CD4-positive, alpha-beta T cell treated with Interleukin-6 for 4 hours (primary cell): ENCODE measurements around the gene EIF5B.
"Not testable (repeated sequence)": the region's sequence is repeated elsewhere in the genome, so short reads cannot be mapped to it uniquely, and the experiment has no call there.

Experiments
- DNase-seq: peaks from one replicate; pipeline ENCODE4 v3.0.0-alpha.2; 2020; ENCODE audit warnings: mixed read lengths

Gene EIF5B

DNA sequence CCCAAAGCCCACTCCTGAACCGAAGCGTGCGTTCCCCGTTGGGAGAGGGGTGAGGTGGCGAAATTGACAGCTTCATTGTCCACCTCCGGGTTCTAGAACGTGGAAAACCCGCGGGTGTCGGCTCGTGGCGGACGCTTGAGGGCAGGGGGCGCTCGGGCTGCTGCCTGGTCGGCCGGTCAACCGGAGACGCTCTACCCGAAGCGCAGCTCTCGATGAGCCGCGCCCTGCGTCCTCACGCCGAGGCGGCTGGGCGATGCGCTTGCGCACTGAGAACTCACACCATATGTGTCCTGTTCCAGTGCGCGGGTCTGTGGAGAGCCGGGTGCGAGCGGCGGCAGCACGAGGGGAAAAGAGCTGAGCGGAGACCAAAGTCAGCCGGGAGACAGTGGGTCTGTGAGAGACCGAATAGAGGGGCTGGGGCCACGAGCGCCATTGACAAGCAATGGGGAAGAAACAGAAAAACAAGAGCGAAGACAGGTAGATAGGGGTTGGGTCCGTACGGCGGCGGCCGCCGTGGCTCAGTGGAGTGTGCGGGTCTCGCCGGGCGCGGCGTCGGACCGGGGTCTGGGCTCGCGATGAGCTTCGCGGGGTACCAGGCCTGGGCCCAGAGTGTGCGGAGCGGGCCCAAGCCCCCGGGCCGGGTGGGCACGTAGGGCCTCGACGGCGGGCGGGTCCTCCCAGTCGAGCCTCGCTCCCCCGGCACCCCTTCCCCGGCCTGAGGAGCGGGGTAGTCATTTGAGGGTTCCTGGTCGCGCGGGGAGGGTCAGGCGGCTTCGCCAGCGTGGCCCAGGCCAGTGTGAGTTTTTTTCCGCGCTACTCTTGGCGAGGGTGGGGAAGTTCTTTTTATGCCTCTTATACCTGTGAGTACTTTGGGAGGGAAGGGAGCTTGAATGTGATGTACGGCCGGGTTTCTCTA lies at the start of gene EIF5B:
Gene EIF5B (plus strand): TSS at position 277 of the 916 bp plus-strand sequence. CDS start 166 bp downstream, at position 443.
- DNase-seq: peak; percentile 96

- no peak for DNase-seq
Measured at GRCh38 chr2:99297994-99298393, 39.2 kb upstream of the EIF5B start.

GRCh38 chr2:99299580-99299979 lies 37.6 kb upstream of the EIF5B start:
- no peak for DNase-seq

DNA sequence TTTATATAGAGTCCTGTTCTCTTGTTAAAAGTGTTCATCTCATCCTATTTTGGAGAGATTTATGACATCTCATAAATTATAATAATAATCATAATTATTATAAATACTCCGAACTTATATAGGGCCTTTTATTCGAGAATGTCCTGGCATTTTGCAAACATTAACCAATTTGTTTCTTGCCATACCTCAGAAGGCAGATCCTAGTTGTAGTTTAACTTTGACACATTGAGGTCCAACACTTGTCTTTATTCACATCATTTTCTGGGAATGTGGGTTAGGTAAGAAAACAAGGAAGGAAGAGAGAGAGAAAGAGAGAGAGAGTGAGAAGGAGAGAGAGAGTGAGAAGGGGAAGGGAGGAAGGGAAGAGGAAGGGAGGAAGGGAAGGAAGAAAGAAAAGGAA lies 36.1 kb upstream of the EIF5B start, which contains the start of gene LYG1:
Gene LYG1 (minus strand): TSS at position 101 of the 400 bp plus-strand sequence. CDS start 5,527 bp downstream, outside the sequence.
- DNase-seq: not testable (repeated sequence)

DNA sequence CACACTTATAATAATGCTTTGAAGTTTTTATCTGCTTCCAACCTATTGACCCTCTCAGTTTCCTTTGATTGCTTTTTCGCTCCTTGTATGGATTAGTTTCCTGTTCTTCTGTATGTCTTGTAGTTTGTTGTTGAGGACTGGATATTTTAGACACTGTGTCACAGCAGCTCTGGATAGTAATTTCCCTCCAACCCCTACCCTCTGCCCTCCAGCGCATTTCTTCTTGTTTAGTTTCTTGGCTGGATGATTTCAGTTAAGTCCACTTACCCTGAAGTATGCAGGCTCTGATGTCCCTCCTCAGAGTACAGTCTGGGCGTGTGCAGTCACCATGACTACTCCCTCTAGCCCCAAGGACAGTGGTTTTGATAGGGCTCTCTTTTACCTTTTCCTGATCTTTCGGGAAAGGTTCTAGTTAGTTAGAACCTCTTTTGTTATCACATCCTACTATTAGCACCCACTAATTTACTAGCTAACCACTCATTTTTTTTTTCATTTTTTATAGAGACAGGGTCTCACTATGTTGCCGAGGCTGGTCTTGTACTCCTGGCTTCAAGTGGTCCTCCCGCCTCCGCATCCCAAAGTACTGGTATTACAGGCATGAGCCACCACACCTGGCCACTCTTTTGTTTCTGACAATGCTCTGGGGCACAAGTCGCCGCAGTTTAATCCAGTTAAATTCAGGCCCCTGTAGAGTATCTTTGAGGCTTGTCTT lies 19.9 kb upstream of the EIF5B start:
- DNase-seq: no peak

DNA sequence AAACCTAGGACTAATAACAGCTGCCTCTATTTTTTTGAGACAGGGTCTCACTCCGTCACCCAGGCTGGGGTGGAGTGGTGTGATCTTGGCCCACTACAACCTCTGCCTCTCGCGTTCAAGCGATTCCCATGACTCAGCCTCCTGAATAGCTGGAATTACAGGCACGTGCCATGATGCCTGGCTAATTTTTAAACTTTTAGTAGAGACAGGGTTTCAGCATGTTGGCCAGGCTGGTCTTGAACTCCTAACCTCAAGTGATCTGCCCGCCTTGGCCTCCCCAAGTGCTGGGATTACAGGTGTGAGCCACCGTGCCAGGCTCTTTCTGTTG lies 19.4 kb upstream of the EIF5B start:
- not testable (repeated sequence) for DNase-seq

- no peak for DNase-seq
Measured at GRCh38 chr2:99325384-99325783, 11.8 kb upstream of the EIF5B start.

GRCh38 chr2:99335911-99336803 lies 1.0 kb upstream of the EIF5B start, which contains the start of gene TXNDC9:
Gene TXNDC9, minus strand, starts transcription at chr2:99336333. Its CDS starts 3,123 bp downstream, at chr2:99333210.
- DNase-seq: peak; percentile 98

DNA sequence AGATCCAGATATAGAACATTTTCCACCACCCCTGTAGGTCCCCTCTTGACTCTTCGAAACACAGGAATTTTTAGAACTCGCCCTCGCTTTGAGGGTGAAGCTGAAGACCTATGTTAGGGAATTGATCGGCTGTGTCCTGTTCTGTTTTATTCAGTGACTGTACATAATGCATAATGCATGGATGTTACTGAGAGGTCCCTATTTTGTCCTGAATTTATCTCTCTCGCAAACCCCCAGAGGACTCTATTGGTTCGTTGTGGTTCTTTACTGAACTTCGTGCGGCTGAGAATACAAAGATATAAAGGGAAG lies 431 bp upstream of the EIF5B start:
- no peak for DNase-seq

DNA sequence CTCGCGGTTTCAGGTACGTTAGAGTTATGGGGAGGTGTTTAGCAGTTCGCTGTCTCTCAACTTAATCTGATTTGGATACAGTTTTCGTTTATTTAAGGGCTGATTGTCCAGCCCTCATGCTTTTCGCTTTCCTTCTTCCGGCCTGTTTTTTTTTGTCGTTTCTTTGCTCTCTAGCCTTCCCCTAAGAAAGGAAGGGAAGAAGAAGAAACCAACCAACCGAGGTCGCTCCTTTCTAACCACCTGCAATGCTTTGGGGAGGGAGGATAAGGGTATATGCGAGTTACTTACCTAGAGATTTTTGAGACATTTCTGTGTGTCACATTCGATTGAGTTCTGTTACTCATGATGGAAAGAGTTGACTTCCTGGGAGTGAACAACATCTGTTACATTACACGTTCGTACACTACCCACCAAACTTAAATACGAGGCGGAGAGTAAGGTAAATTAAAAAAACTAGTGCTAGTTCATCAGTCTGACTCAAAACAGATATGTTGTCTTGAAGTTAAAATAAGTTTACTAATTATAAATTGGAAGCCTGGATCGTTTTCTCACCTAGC lies 918 bp downstream of the EIF5B start:
- DNase-seq: no peak

DNA sequence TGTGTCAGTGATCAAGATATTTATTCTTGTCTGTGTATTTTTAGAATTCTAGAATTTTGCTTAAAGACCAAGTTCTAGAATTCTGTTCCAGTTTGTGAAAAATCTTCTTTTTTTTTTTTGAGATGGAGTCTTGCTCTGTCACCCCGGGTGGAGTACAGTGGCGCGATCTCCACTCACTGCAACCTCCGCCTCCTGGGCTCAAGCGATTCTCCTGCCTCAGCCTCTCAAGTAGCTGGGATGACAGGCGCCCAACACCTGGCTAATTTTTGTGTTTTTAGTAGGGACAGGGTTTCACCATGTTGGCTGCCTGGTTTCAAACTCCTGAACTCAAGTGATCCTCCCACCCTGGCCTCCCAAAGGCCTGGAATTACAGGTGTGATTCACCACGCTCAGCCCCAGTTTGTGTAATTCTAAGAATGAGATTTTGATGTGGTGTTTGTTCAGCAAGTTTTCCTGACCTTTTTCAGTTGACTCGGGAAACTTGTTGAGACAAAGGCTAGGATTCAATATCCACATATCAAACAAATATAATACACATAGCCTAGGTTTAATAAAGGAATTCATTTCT lies 3.6 kb downstream of the EIF5B start:
- no peak for DNase-seq

DNA sequence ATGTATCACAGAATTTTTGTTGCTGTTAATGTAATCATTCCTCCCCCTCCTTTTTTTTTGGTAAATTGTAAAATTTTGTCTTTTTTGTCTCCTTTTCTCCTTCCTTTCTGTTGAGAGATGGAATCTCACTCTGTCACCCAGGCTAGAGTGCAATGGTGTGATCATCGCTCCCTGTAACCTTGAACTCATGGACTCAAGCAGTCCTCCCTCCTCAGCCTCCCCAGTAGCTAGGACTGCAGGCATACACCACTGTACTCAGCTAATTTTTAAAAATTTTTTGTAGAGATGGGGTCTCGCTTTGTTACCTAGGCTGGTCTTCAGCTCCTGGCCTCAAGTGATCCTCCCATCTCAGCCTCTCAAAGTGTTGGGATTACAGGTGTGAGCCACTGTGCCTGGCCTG lies 5.3 kb downstream of the EIF5B start:
- no peak for DNase-seq

GRCh38 chr2:99345446-99345845 lies 8.3 kb downstream of the EIF5B start:
- not testable (repeated sequence) for DNase-seq

GRCh38 chr2:99346218-99346617 lies 9.0 kb downstream of the EIF5B start:
- DNase-seq: no peak

DNA sequence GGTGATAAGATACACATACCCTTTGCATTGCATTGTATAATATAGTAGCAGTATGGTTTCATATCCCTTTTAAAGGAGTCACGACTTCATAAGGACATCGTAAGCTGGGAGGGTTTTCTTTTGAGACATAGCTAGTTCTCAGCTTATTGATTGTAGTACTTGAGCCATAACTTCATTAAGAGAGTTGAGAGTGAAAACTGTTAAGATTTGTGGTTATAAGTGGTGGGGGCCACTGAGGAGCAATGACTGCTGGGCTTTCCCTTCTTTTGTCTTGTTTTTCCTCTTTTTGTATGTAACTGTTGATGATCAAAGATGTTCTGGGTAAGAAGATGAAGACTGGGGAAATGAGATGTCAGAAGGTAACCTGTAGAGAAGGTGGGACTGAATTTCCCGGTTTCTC lies 11.0 kb downstream of the EIF5B start:
- no peak for DNase-seq

- no peak for DNase-seq
Measured at GRCh38 chr2:99350194-99350593, 13.0 kb downstream of the EIF5B start.

DNA sequence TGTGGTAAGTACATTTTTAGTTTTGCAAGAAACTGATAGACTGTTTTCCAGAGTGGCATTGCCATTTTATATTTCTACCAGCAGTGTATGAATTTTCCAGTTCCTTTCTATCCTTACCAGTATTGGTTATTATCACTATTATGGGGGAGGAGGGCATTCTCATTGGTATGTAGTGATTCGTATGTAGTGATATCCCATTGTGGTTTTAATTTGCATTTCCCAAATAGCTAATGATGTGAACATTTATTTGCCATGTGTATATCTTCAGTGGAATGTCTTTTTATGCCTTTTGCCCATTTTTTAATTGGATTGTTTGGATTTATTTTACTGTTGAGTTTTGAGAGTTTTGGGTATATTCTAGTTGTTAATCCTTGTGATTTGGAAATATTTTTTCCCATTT lies 16.9 kb downstream of the EIF5B start:
- DNase-seq: no peak

GRCh38 chr2:99354825-99355224 lies 17.6 kb downstream of the EIF5B start:
- DNase-seq: not testable (repeated sequence)

DNA sequence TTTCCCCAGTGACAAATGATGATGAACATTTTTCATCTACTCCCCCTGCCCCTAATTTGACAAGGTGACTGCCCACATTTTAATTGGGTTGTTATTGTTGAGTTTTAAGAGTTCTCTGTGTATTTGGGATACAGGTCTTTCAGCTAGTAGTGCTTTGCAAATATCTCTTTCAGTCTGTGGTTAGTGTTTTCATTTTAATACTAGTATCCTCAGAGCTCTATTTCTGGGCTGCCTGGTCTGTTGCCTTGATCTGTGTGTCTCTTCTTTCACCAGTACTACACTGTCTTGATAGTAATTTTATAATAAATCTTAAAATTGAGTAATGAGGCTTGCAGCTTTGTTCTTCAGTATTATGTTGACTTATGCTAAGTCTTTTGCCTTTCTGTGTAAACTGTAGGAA lies 19.7 kb downstream of the EIF5B start:
- DNase-seq: no peak

DNA sequence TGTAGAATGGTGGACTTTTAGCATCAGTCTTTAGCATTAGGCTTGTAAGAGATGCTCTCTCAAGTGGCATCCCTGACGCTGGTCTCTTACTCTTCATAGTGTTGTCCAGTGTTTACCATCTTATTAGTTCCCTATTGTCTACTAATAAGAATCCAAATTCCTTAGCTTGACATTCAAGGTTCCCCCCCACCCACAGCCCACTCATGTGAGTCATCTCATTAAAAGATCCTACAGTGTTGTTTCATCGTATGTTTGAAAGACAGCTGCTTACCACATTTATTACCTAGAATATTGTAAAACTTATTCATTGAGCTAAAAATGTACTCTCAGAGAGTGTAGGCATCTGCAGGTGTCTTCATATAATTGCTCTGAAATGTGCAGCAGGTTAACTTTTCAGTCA lies 28.5 kb downstream of the EIF5B start:
- DNase-seq: no peak

GRCh38 chr2:99368854-99369253 lies 31.7 kb downstream of the EIF5B start:
- not testable (repeated sequence) for DNase-seq

DNA sequence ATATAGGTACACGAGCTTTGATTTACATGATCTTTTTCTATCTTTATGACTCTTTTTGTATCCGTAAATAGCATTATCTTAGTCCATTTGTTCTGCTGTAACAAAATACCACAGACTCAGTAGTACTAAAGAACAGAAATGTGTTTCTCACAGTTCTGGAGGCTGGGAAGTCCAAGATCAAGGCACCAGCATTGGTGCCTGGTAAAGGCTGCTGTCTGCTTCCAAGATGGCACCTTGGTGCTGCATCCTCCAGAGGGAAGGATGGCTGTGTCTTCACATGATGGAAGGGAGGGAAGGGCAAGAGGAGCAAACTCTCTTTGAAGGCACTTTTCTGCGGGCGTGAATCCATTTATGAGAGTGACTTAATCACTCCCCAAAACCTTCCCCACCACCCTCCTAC lies 36.0 kb downstream of the EIF5B start:
- no peak for DNase-seq
